Neural cell (in vitro differentiated cells): Measurements from ENCODE around the gene NOTCH3. TPM values are rescaled to one million over a fixed set of nuclear protein-coding genes. Genes with fewer than 3 reads are reported as not detected.

Experiments used
- H2AFZ ChIP-seq: fragments of 200-600, 300-800 bp; sonication (generic), shearing (Covaris generic); 2 replicates; pipeline ENCODE4 v1.6.0; 2014; ENCODE audit warnings: low read depth, mild to moderate bottlenecking, antibody characterized with exemption, low read length, moderate library complexity
- H3F3A ChIP-seq: fragments of 200-600 bp; shearing (Covaris generic); 2 replicates; pipeline ENCODE4 v1.6.1; 2016; ENCODE audit warnings: mild to moderate bottlenecking, moderate library complexity, mixed read lengths, antibody characterized with exemption, low read length; ENCODE audit not compliant: insufficient read depth, poor library complexity, severe bottlenecking
- H3K27ac ChIP-seq: fragments of 200-600, 300-800 bp; sonication (generic), shearing (Covaris generic); 2 replicates; pipeline ENCODE4 v1.5.1; 2014; ENCODE audit warnings: mild to moderate bottlenecking, low read length, moderate library complexity
- H3K27me3 ChIP-seq: fragments of 300-800, 200-600 bp; sonication (generic), shearing (Covaris generic); 2 replicates; pipeline ENCODE4 v1.6.0; 2014; ENCODE audit warnings: mild to moderate bottlenecking, low read depth, low read length, moderate library complexity; ENCODE audit not compliant: insufficient read depth
- H3K36me3 ChIP-seq: fragments of 300-800, 200-600 bp; sonication (generic), shearing (Covaris generic); 2 replicates; pipeline ENCODE4 v1.5.1; 2014; ENCODE audit warnings: mild to moderate bottlenecking, antibody characterized with exemption, low read length, moderate library complexity; ENCODE audit not compliant: insufficient read depth
- H3K4me2 ChIP-seq: fragments of 300-800, 200-600 bp; sonication (generic), shearing (Covaris generic); 2 replicates; pipeline ENCODE4 v1.6.0; 2014; ENCODE audit warnings: mild to moderate bottlenecking, low read length
- H3K4me3 ChIP-seq: fragments of 300-800, 200-600 bp; sonication (generic), shearing (Covaris generic); 2 replicates; pipeline ENCODE4 v1.5.1; 2014; ENCODE audit warnings: mild to moderate bottlenecking, low read length, moderate library complexity
- H3K79me2 ChIP-seq: fragments of 200-600 bp; shearing (Covaris generic); replicated peaks from 2 replicates; pipeline ENCODE4 v1.6.0; 2014; ENCODE audit warnings: mild to moderate bottlenecking, low read length, moderate library complexity; ENCODE audit not compliant: insufficient read depth
- H3K9ac ChIP-seq: fragments of 300-800, 200-600 bp; sonication (generic), shearing (Covaris generic); 2 replicates; pipeline ENCODE4 v1.6.1; 2016; ENCODE audit warnings: mild to moderate bottlenecking, low read length, mixed read lengths
- H3K9me2 ChIP-seq: fragments of 200-600 bp; shearing (Covaris generic); 2 replicates; pipeline ENCODE4 v1.6.1; 2016; ENCODE audit warnings: mild to moderate bottlenecking, low read length, mixed read lengths; ENCODE audit not compliant: insufficient read depth
- H3K9me3 ChIP-seq: fragments of 200-600, 300-800 bp; sonication (generic), shearing (Covaris generic); 2 replicates; pipeline ENCODE4 v1.6.1; 2016; ENCODE audit warnings: mild to moderate bottlenecking, mixed run types, low read length, moderate library complexity, mixed read lengths
- H4K20me1 ChIP-seq: fragments of 200-600 bp; shearing (Covaris generic); 2 replicates; pipeline ENCODE4 v1.6.1; 2016; ENCODE audit warnings: mild to moderate bottlenecking, mixed run types; ENCODE audit not compliant: insufficient read depth
- CTCF ChIP-seq: fragments of 450-650 bp; IDR thresholded peaks from 2 replicates; pipeline ENCODE4 v1.5.1; 2014; ENCODE audit warnings: antibody characterized with exemption, mild to moderate bottlenecking, moderate library complexity; ENCODE audit not compliant: poor library complexity, severe bottlenecking
- EP300 ChIP-seq: fragments of 450-650 bp; conservative IDR thresholded peaks from 2 replicates; pipeline ENCODE4 v1.6.1; 2014; ENCODE audit warnings: antibody characterized with exemption, mild to moderate bottlenecking, moderate library complexity; ENCODE audit not compliant: poor library complexity, severe bottlenecking
- EZH2 ChIP-seq: fragments of 200-600, 300-800 bp; shearing (Covaris generic), sonication (generic); IDR thresholded peaks from 2 replicates; pipeline ENCODE4 v1.6.1; 2014; ENCODE audit warnings: antibody characterized with exemption, low read length, borderline replicate concordance, mild to moderate bottlenecking; ENCODE audit not compliant: insufficient read depth, poor library complexity, severe bottlenecking
- MXI1 ChIP-seq: fragments of 450-650 bp; conservative IDR thresholded peaks from 2 replicates; pipeline ENCODE4 v1.6.1; 2014; ENCODE audit warnings: antibody characterized with exemption, mild to moderate bottlenecking; ENCODE audit not compliant: poor library complexity, severe bottlenecking
- POLR2AphosphoS5 ChIP-seq: IDR thresholded peaks from 2 replicates; pipeline ENCODE4 v1.6.1; 2012
- RAD21 ChIP-seq: fragments of 450-650 bp; conservative IDR thresholded peaks from 2 replicates; pipeline ENCODE4 v1.6.1; 2014; ENCODE audit warnings: antibody characterized with exemption, mild to moderate bottlenecking, moderate library complexity
- REST ChIP-seq: IDR thresholded peaks from 2 replicates; pipeline ENCODE4 v1.6.1; 2012; ENCODE audit warnings: borderline replicate concordance
- SMC3 ChIP-seq: fragments of 450-650 bp; conservative IDR thresholded peaks from 2 replicates; pipeline ENCODE4 v1.6.1; 2014; ENCODE audit warnings: antibody characterized with exemption, mild to moderate bottlenecking, moderate library complexity; ENCODE audit not compliant: poor library complexity
- TAF1 ChIP-seq: IDR thresholded peaks from 2 replicates; pipeline ENCODE4 v1.6.1; 2012; ENCODE audit warnings: low read depth
- polyA plus RNA-seq: library from polyadenylated mRNA; depleted of rRNA; stranded (reverse); fragments of >200 nt; gene quantifications from 2 replicates; pipeline ENCODE4 v1.2.3, GENCODE V29; 2014

Gene NOTCH3
- polyA plus RNA-seq, 1 donor from 2014 or later, result 0.21 TPM

- TF ChIP-seq EP300, result no peak
- TF ChIP-seq MXI1, result no peak
- no peak for TF ChIP-seq CTCF
- TF ChIP-seq RAD21, result no peak
- no peak for TF ChIP-seq TAF1
- TF ChIP-seq POLR2AphosphoS5, result no peak
- TF ChIP-seq REST, result no peak
- no peak for TF ChIP-seq SMC3
- Histone ChIP-seq H4K20me1 (no peaks in the 10 kb centered on the region), H3K27me3 (no peaks in the 10 kb centered on the region), H3K4me2 (no peak overlapping the region), H2AFZ (no peak overlapping the region), H3K9me2 (no peaks in the 10 kb centered on the region), H3K36me3 (no peaks in the 10 kb centered on the region), H3K9me3 (no peaks in the 10 kb centered on the region), H3K79me2 (no peaks in the 10 kb centered on the region), H3K9ac (no peak overlapping the region), H3F3A (no peaks in the 10 kb centered on the region), H3K27ac (no peak overlapping the region), H3K4me3 (no peak overlapping the region)
Observed at GRCh38 chr19:15180451-15181390, 20.1 kb downstream of the NOTCH3 start.

GRCh38 chr19:15178629-15179308 is 22.0 kb downstream of the NOTCH3 start:
- H2AFZ ChIP-seq, result no peak overlapping the region
- no peaks in the 10 kb centered on the region for H3K9me2 ChIP-seq
- TF ChIP-seq EP300 (no peak), CTCF (no peak), RAD21 (no peak), EZH2 (no peak), MXI1 (no peak), SMC3 (no peak), REST (no peak), TAF1 (no peak), POLR2AphosphoS5 (no peak)
- no peaks in the 10 kb centered on the region for H3K9me3 ChIP-seq
- H4K20me1 ChIP-seq, result no peaks in the 10 kb centered on the region
- no peaks in the 10 kb centered on the region for H3K27me3 ChIP-seq
- H3K4me3 ChIP-seq, result no peak overlapping the region
- H3K4me2 ChIP-seq, result no peak overlapping the region
- no peak overlapping the region for H3K27ac ChIP-seq
- H3F3A ChIP-seq, result no peaks in the 10 kb centered on the region
- H3K79me2 ChIP-seq, result no peaks in the 10 kb centered on the region
- no peaks in the 10 kb centered on the region for H3K36me3 ChIP-seq
- no peak overlapping the region for H3K9ac ChIP-seq
